Psoas muscle (tissue), 8 donors: ENCODE measurements around the gene DLG5. TPM values are rescaled to one million over a fixed set of nuclear protein-coding genes. Genes with fewer than 3 reads are reported as not detected.

Source experiments
- ATAC-seq, 4 donors: fragments of 200-7000 bp; cut with Tn5 transposase; one replicate each; pipeline ENCODE4 v1.9.1; 2020; ENCODE audit warnings: moderate library complexity in 3 of 4, mild to moderate bottlenecking in 2 of 4
- DNase-seq, 2 donors: peaks; one replicate each; pipeline ENCODE4 v3.0.0-alpha.2; 2020
- H3K27ac ChIP-seq: fragments of 200-600 bp; one replicate; pipeline ENCODE4 v1.8.0; 2022
- H3K27me3 ChIP-seq, 3 donors: fragments of 200-600 bp in 1 of 3; one replicate each; pipeline versions ENCODE4 v1.6.1 to v1.8.0; 2013 to 2022; ENCODE audit warnings: low read length in 2 of 3, mild to moderate bottlenecking in 2 of 3, moderate library complexity in 1 of 3; ENCODE audit not compliant: insufficient read depth in 3 of 3
- H3K36me3 ChIP-seq, 2 donors: fragments of 200-600 bp in 1 of 2; one replicate each; pipeline versions ENCODE4 v1.6.1 to v1.8.0; 2013 to 2022; ENCODE audit warnings: low read depth in 1 of 2, mild to moderate bottlenecking in 1 of 2, moderate library complexity in 1 of 2; ENCODE audit not compliant: insufficient read depth in 1 of 2
- H3K4me1 ChIP-seq: fragments of 200-600 bp; one replicate; pipeline ENCODE4 v1.8.0; 2022
- H3K4me3 ChIP-seq: fragments of 200-600 bp; one replicate; pipeline ENCODE4 v1.8.0; 2022; ENCODE audit warnings: mild to moderate bottlenecking
- H3K9me3 ChIP-seq: fragments of 200-600 bp; one replicate; pipeline ENCODE4 v1.8.0; 2022
- WGBS, 3 donors: extraction: QIAGEN DNeasy Blood & Tissue Kit; methylation state at CpG; one replicate each; pipeline versions ENCODE4 v1.1.6 to v1.1.7; 2013; 5-methylcytosine and 5-hydroxymethylcytosine counted together
- intact Hi-C, 2 donors: fragments of 100-400 bp; cut with DNase I; formaldehyde crosslinking; loops; one replicate each; pipeline versions ENCODE4 v1.11.0 to v1.14.2; 2022
- polyA plus RNA-seq, 3 donors: library from polyadenylated mRNA; stranded (reverse); fragments of 200-250 nt; gene quantifications; one replicate each; pipeline ENCODE4 v1.2.3, GENCODE V29; 2013
- total RNA-seq, 4 donors: library from RNA; stranded (reverse); fragmentation: NEBNext Ultra II Directional in 2 of 4; extraction: Animal tissue kit (Norgen Biotek cat#: 25700) in 2 of 4; gene quantifications; one replicate each; pipeline versions ENCODE4 v1.2.1 to v1.2.4, GENCODE V29; 2021 to 2023
- TF ChIP-seq, protein P1 (sequence below): fragments of 200-600 bp; IDR thresholded peaks from one replicate; pipeline ENCODE4 v1.8.0; 2022; ENCODE audit warnings: antibody characterized with exemption
- donor health status: healthy with polysubstance abuse.
- donor health status: DM: no; HTN: no; CAD: no; lungs with moderate emphysema.
- donor health status: Bipolar disorder and iron deficiency.
- donor health status: healthy.
- donor health status: DM: yes; HTN: yes; CAD: no.
- donor health status: DM: no; HTN: no; CAD: no.
- donor health status: DM: no; HTN: no; CAD: no.
- donor health status: DM: yes; HTN: yes; CAD: no.

DLG5 gene
- total and polyA plus RNA-seq, 7 donors = 10.2 to 62.9 (median 36.9) TPM

DNA sequence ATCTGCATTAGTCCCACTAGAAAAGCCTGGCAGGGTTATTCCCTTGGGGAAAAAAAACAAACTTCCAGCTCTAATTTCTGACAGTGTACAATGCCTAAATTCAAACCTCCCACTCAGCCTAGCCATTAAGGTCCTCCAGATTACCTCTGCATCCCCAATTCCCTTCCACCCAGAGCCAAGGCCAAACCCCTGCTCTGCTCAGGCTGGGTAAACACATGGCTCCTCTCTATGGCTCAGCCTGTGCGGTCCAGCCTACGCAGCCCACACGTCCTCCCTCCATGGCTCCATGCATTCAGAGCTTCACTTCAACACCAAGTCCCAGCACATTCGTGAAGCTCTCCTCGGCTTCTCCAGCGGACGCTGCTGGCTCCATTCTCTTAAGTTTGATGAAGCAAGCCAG lies 5.2 kb downstream of the DLG5 start:
- DNase-seq = no peak
- Histone ChIP-seq H3K27ac (no peak overlapping the region), H3K36me3 (no peaks in the 10 kb centered on the region), H3K27me3 (no peaks in the 10 kb centered on the region), H3K4me3 (no peak overlapping the region), H3K9me3 (no peaks in the 10 kb centered on the region), H3K4me1 (peaks cover 23% of the 10 kb centered on the region)
- no peak for ATAC-seq
- WGBS, 3 donors = 87 to 95% (median 93%) methylated on average over 7 of the region's 7 CpGs
- TF ChIP-seq, protein P1, sequence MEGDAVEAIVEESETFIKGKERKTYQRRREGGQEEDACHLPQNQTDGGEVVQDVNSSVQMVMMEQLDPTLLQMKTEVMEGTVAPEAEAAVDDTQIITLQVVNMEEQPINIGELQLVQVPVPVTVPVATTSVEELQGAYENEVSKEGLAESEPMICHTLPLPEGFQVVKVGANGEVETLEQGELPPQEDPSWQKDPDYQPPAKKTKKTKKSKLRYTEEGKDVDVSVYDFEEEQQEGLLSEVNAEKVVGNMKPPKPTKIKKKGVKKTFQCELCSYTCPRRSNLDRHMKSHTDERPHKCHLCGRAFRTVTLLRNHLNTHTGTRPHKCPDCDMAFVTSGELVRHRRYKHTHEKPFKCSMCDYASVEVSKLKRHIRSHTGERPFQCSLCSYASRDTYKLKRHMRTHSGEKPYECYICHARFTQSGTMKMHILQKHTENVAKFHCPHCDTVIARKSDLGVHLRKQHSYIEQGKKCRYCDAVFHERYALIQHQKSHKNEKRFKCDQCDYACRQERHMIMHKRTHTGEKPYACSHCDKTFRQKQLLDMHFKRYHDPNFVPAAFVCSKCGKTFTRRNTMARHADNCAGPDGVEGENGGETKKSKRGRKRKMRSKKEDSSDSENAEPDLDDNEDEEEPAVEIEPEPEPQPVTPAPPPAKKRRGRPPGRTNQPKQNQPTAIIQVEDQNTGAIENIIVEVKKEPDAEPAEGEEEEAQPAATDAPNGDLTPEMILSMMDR = no peak
- intact Hi-C loops = no loop called here

DNA sequence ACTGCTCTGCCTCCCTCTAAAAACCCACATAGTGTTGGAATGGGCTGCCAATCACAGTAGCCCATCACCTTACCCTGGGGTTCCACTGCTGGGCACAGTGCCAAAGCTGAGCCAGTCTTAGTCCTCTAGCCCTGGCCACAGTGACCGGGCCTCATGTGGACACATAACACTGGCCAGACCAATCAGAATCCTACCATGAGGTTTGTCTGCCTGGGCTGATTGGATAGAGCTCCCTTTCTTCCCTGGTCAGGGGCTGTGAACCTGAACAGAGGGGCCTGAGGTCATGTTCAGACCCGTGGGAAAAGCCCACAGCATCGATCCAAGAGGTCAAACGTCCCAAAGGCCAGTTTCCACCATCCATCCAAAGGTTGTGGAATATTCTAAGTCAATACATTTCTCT lies 6.1 kb downstream of the DLG5 start:
- H3K36me3 ChIP-seq = no peaks in the 10 kb centered on the region
- intact Hi-C loops = no loop called here
- ATAC-seq = peak in 2 of 4 donors; percentile 23 to 30
- H3K4me3 ChIP-seq = no peak overlapping the region
- H3K9me3 ChIP-seq = no peaks in the 10 kb centered on the region
- H3K27ac ChIP-seq = no peak overlapping the region
- DNase-seq = no peak
- 70 to 75% (median 71%) methylated on average over 4 of the region's 4 CpGs for WGBS, 3 donors
- no peaks in the 10 kb centered on the region for H3K27me3 ChIP-seq
- H3K4me1 ChIP-seq = peaks cover 28% of the 10 kb centered on the region
- TF ChIP-seq, protein P1 = no peak

DNA sequence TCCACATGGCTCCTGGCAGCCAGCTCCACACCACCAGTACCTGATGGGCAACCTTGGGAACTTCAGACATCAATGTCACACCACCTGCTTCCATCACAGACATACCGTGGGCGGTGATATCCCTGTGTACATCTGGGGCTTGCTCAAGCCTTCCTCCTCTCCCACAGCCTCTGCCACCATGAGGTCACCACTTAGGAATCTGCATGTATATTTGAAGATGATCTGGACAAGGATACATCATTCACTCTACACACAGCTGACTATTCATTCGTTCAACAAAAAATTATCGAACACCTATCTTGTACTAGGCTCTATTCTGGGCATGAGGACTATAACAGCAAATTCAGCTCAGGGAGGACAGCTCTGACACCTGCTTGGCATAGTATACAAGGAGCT lies 6.8 kb downstream of the DLG5 start:
- Histone ChIP-seq H3K4me1 (peaks cover 27% of the 10 kb centered on the region), H3K27ac (no peak overlapping the region), H3K4me3 (no peak overlapping the region), H3K27me3 (no peaks in the 10 kb centered on the region), H3K9me3 (no peaks in the 10 kb centered on the region), H3K36me3 (no peaks in the 10 kb centered on the region)
- ATAC-seq = peak; percentile 39 to 78 (median 59)
- intact Hi-C loops = no loop called here
- 50 to 64% (median 50%) methylated on average over 4 of the region's 4 CpGs for WGBS, 3 donors
- no peak for DNase-seq
- TF ChIP-seq, protein P1 = no peak

DNA sequence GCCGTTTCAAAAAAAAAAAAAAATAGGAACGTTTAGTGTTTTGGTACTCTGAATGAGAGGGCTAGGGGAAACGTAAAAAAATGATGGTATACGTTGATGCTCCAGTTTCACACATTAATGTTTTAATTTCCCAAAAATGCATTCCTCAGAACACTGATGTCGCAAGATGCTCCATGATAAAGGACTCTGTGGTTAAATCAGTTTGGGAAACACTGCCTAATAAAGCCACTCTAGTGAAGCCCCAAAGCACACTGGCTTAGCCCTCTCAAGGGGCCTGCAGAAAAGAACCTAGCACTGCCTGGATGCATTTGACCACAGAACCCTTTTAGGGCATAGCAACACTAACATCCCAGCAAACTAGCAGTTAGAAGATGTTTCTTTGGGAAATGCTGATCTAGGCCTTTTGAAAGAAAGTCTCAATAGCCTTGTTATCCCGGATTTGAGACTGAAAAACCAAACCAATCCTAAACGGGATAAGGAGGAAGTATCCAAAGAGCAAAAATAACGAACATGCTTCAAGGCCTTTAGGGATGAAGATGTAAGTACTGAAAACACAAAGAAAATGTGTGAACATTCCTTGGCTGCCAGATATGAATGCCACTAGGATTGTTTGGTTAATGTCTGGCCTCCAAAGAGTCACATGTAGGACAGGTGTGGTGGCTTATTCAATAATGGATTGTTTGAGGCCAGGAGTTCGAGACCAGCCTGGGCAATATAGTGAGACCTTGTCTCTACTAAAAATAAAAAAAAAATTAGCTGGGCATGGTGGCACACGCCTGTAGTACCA lies 11.0 kb downstream of the DLG5 start:
- Histone ChIP-seq H3K36me3 (no peaks in the 10 kb centered on the region), H3K9me3 (no peaks in the 10 kb centered on the region), H3K27ac (no peak overlapping the region), H3K4me1 (peaks cover 32% of the 10 kb centered on the region), H3K27me3 (no peaks in the 10 kb centered on the region), H3K4me3 (no peak overlapping the region)
- intact Hi-C loops = no loop called here
- DNase-seq (no peak), ATAC-seq (no peak)
- 77 to 82% (median 79%) methylated on average over 10 of the region's 10 CpGs for WGBS, 3 donors
- TF ChIP-seq, protein P1 = no peak

DNA sequence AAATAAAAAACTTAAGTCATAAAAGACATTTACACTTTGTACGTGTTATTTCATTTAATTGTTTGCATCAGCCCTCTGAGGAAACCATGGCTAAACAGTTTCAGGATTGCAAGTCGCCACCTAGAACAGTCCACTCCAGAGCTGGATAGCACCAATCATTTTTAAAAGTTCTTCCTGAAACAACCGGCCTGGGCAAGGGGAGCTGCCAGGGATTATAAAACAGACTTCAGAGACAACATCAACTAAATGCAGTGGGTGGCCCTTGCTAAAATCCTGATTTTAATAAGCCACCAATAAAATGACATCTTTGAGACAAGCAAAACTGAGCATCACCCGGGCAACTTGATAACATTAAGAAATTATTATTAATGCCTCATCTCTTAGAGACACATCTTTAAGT lies 13.5 kb downstream of the DLG5 start:
- Histone ChIP-seq H3K9me3 (no peaks in the 10 kb centered on the region), H3K4me3 (no peak overlapping the region), H3K36me3 (no peaks in the 10 kb centered on the region), H3K27ac (no peak overlapping the region), H3K27me3 (no peaks in the 10 kb centered on the region), H3K4me1 (peaks cover 35% of the 10 kb centered on the region)
- ATAC-seq = no peak
- TF ChIP-seq, protein P1 = no peak
- WGBS, 3 donors = 61 to 78% (median 64%) methylated on average over 4 of the region's 4 CpGs
- intact Hi-C loops = no loop called here
- no peak for DNase-seq
